Fibroblast of villous mesenchyme (primary cell): ENCODE results near the gene MRPS31. TPM values are rescaled to one million over a fixed set of nuclear protein-coding genes. Genes with fewer than 3 reads are reported as not detected.

Experiments used
- DNase-seq: peaks from one replicate; pipeline ENCODE4 v3.0.0-alpha.2; 2010; ENCODE audit warnings: low read depth
- H3K4me3 ChIP-seq: 2 replicates; pipeline ENCODE4 v1.5.1; 2011; ENCODE audit warnings: low read depth, mild to moderate bottlenecking, low read length
- total RNA-seq: library from RNA; depleted of rRNA; stranded (reverse); fragments of >200 nt; gene quantifications from 2 replicates; pipeline ENCODE4 v1.2.3, GENCODE V29; 2012
- TF ChIP-seq, protein P1 (sequence below): IDR thresholded peaks from 2 replicates; pipeline ENCODE4 v1.5.1; 2012; ENCODE audit warnings: low read depth, mild to moderate bottlenecking, low read length; ENCODE audit not compliant: insufficient read depth

MRPS31 gene
- total RNA-seq, 1 donor, result 18.1 TPM

- TF ChIP-seq, protein P1, sequence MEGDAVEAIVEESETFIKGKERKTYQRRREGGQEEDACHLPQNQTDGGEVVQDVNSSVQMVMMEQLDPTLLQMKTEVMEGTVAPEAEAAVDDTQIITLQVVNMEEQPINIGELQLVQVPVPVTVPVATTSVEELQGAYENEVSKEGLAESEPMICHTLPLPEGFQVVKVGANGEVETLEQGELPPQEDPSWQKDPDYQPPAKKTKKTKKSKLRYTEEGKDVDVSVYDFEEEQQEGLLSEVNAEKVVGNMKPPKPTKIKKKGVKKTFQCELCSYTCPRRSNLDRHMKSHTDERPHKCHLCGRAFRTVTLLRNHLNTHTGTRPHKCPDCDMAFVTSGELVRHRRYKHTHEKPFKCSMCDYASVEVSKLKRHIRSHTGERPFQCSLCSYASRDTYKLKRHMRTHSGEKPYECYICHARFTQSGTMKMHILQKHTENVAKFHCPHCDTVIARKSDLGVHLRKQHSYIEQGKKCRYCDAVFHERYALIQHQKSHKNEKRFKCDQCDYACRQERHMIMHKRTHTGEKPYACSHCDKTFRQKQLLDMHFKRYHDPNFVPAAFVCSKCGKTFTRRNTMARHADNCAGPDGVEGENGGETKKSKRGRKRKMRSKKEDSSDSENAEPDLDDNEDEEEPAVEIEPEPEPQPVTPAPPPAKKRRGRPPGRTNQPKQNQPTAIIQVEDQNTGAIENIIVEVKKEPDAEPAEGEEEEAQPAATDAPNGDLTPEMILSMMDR, result no peak
- DNase-seq, result no peak
- H3K4me3 ChIP-seq, result no peak overlapping the region
Observed at GRCh38 chr13:40799508-40799907, 28.5 kb upstream of the MRPS31 start.

DNA sequence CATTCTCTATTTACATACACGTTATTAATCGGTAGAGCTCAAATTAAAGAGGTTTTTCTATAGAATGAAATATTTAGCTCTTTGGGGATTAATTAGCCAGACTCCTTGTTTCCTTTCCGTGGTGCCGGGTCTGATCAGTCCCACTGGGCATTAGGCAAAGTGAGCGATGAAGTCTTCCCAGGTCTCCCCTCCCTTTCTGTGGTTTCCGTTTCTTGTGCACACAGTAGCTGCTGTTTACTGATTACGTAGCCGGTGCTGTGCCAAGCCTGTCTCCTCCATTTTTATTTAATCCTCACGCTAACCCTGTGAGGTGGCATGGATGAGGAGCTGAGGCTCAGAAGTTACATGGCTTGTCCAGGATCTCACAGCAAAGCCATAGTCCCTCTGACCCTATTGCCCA, 27.4 kb upstream of the MRPS31 start:
- TF ChIP-seq, protein P1, result no peak
- no peak overlapping the region for H3K4me3 ChIP-seq
- no peak for DNase-seq

DNA sequence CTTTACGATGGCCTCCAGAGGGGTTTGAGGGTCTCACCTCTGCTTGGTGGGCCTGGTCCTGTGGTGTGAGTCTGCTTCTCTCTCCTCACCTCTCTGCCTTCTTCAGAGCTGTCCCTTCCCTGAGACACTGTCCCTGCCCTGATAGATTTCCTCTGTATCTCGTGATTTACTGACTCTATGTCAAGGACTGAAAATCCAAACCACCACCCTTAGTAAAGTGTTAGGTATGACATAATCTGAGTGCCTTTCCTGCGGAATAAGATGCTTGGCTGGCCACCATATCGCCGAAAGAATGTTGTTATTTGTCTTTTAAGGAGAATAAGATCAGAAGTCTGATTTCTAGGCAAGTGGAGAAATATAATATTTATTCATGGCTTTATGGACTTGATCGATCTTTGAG, 25.7 kb upstream of the MRPS31 start:
- TF ChIP-seq, protein P1, result no peak
- DNase-seq, result no peak

DNA sequence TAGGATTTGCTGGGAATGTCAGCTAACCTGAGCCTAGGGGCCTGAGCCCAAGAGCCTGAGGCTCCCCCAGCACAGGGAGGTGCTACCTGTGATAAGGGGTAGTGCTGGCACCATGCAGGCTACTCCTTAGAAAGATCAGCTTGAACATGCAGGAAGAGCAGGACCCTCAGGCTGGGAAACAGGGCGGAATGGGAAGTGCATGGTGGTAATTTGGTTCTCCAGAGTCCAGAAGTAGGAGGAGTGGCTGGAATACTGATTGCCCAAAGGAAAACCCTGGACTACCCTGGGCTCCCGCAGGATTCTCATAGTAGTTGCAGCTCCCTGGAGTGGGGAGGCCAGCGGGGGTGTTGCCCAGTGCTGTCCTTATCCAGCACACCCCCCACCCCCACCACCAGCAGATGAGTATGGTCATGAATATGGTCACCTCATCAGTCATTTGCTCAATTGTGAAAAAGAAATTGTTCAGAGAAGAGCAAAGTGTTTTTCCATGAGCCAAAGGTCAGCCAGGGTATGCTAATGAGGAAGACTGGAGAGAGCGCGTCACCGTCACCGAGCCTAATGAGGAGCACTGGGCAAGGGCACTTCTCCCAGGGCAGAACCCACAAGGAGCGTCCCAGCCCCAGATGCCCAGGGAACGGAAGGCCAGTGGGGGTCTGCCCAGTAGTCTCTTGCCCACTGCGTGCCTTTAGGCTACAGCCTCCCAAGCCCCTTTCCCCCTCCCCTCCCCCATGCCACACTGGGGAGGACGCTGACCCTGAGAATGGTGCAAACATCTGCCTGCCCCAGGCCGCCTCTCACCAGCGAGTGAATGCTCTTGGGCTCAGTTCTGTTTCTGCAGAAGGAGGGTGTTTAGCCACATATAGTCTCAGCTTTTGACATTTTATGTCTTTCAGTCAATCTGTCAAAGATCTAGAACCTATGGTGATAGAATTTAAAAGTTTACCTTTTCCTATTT, 23.7 kb upstream of the MRPS31 start:
- no peak for DNase-seq
- H3K4me3 ChIP-seq, result no peak overlapping the region
- TF ChIP-seq, protein P1, result no peak

More for the DNA sequence above, 25.7 kb upstream of the MRPS31 start:
- H3K4me3 ChIP-seq, result no peak overlapping the region

DNA sequence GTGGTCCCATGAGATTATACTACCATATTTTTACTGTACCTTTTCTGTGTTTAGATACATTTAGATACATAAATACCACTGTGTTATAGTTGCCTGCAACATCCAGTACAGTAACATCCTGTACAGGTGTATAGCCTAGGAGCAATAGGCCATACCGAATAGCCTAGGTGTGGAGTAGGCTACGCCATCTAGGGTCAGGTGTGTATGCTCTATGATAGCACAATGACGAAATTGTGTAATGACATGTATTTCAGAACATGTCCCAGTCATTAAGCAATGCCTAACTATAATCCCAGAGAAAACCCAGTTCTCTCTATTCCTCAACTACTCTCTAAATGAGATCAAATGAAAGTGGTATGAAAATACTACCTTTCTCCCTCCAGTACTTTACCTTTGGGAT, 22.3 kb upstream of the MRPS31 start:
- DNase-seq, result no peak
- TF ChIP-seq, protein P1, result no peak
- H3K4me3 ChIP-seq, result no peak overlapping the region

DNA sequence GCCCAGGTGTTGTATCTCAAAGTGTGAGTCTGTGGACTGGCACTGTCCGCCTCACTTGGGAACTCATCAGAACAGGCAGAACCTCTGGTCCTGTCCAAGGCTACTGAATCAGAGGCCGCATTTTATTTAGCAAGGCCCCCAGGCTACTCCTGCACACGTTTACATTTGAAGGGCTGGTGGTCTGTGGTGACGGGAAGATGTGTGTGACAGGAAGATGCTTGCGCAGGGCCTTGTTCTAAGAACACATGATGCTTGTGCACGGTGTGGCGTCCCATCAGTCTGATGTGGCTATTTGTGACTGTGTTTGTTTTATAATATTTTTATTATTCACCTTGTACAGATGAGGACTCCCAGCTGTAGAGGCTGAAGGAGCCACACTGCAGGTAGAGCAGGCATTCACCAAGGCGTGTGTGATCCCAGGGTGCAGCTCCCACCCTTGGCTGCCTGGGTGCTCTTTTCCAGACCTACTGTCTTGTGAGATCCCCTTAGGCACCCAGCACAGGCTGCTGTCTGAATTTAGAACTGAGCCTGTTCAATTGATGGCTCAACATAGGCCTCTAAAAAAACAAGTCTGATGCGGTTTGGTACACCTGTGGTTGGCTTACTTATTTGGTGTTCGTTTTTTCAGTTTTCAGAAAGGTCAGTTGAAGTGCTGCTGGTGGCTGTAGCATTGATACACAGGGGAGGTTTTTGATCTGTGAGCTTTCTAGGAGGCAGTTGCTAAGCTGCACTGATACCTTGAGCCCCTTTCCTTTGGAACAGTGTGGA, 21.5 kb upstream of the MRPS31 start:
- no peak for DNase-seq
- no peak overlapping the region for H3K4me3 ChIP-seq
- TF ChIP-seq, protein P1, result no peak
